Keratinocyte (primary cell): ENCODE data around the gene CHMP1B.

ENCODE experiments used
- EZH2 ChIP-seq: IDR thresholded peaks from one replicate; pipeline ENCODE4 v1.6.1; 2012; ENCODE audit warnings: inconsistent platforms, mild to moderate bottlenecking, low read length, moderate library complexity
- TF ChIP-seq, protein P1 (sequence below), 3 experiments: IDR thresholded peaks in 1 of 3; conservative IDR thresholded peaks in 1 of 3; optimal IDR thresholded peaks in 1 of 3; 2 replicates in 2 of 3; 3 replicates in 1 of 3; pipeline versions ENCODE3 to v1.5.1; 2011; ENCODE audit warnings: low read length in 3 of 3, mild to moderate bottlenecking in 3 of 3, moderate library complexity in 2 of 3, control low read depth in 1 of 3, inconsistent platforms in 1 of 3; ENCODE audit not compliant: insufficient read depth in 2 of 3; ENCODE audit errors: extremely low read depth in 1 of 3

DNA sequence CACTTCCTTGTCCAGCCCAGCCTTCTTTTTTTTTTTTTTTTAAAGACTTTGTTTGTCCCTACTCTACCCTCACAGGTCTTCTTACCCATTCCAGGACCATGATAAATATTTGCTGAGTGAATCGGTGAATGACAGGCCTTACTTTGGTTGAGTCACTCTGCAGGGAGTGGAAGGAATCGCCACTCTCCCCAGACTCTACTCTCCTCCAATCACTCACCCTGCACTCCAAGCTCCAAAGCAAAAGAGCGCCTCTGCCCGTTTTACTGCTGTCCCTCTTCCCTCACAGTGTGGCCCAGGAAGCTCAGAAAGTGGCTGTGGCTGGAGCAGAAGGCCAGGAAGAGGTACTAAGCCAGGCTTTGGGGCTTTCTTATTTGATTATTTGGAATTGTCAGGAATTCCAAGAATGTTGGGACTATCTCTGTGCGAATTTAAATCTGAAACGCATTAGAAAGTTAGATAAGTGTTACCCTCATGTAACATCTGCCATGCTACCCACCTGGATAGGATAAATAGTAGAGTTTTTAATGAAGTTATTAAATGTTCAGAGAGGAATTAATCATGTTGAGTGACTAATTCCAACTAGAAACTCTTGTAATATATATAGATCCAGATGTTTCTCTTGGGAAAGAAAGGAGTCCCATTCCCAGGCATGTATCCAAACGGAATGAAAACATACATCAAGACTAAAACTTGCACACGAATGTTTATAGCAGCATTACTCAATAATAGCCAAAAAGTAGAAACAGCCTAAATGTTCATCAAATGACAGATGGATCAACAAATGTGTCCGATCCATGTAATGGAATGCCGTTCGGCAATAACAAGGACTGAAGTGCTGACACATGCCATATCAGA is 43.0 kb upstream of the CHMP1B start:
- TF ChIP-seq, protein P1, sequence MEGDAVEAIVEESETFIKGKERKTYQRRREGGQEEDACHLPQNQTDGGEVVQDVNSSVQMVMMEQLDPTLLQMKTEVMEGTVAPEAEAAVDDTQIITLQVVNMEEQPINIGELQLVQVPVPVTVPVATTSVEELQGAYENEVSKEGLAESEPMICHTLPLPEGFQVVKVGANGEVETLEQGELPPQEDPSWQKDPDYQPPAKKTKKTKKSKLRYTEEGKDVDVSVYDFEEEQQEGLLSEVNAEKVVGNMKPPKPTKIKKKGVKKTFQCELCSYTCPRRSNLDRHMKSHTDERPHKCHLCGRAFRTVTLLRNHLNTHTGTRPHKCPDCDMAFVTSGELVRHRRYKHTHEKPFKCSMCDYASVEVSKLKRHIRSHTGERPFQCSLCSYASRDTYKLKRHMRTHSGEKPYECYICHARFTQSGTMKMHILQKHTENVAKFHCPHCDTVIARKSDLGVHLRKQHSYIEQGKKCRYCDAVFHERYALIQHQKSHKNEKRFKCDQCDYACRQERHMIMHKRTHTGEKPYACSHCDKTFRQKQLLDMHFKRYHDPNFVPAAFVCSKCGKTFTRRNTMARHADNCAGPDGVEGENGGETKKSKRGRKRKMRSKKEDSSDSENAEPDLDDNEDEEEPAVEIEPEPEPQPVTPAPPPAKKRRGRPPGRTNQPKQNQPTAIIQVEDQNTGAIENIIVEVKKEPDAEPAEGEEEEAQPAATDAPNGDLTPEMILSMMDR (optimal IDR thresholded peaks at IDR 0.05 in 1 of 3, IDR thresholded peaks at IDR 0.05 in 1 of 3, conservative IDR thresholded peaks at IDR 0.05 in 1 of 3; ENCODE audit: extremely low read depth in 1 of 3, insufficient read depth in 2 of 3, low read length in 3 of 3), result no peak
- TF ChIP-seq EZH2, result no peak
